ENCODE data around the gene PIK3AP1. TPM values are rescaled to one million over a fixed set of nuclear protein-coding genes. Genes with fewer than 3 reads are reported as not detected.

PIK3AP1 gene
- polyA plus RNA-seq, 1 of the 3 experiments (the other 2 are of a cell fraction) = 0.07 TPM

GRCh38 chr10:96600337-96600736, 120.0 kb downstream of the PIK3AP1 start:
- H3K9ac ChIP-seq = no peak overlapping the region
- CTCF ChIA-PET = interaction anchor here (1.8 kb wide), 1 partner anchor 40 kb away, joined by 7 read pairs; no protein-coding TSS in a partner anchor

GRCh38 chr10:96598846-96599245, 121.5 kb downstream of the PIK3AP1 start:
- no peaks in the 10 kb centered on the region for H3K9me2 ChIP-seq
- no peaks in the 10 kb centered on the region for H3F3A ChIP-seq (replicated peaks; ENCODE audit: insufficient read depth)
- DNase-seq = no peak
- no peaks in the 10 kb centered on the region for H4K20me1 ChIP-seq (ENCODE audit: insufficient read depth)
- ChIA-PET CTCF (no interaction called here), POLR2A (no interaction called here)
- 32% methylated on average over 4 of the region's 4 CpGs for WGBS (ENCODE audit: low lambda C conversion rate)
- TF ChIP-seq EP300 (IDR thresholded peaks at IDR 0.05; ENCODE audit: borderline replicate concordance in 1 of 2, low read depth in 1 of 2, low read length in 1 of 2) (no peak), FOSL2 (IDR thresholded peaks at IDR 0.05; ENCODE audit: borderline replicate concordance, low read depth) (no peak)
- H3K4me2 ChIP-seq = no peak overlapping the region
- H3K9ac ChIP-seq = no peak overlapping the region
- no peak overlapping the region for H3K27ac ChIP-seq (ENCODE audit: low read depth in 2 of 2, low read length in 1 of 2)
- H2AFZ ChIP-seq (ENCODE audit: low read depth) = no peak overlapping the region
- no peaks in the 10 kb centered on the region for H3K4me1 ChIP-seq (ENCODE audit: control insufficient read depth in 1 of 2, insufficient read depth in 2 of 2, low read depth in 1 of 2, low read length in 1 of 2)
- no peak overlapping the region for H3K4me3 ChIP-seq (ENCODE audit: low read depth in 2 of 2, low read length in 1 of 2)
- H3K36me3 ChIP-seq (replicated peaks in 1 of 2; ENCODE audit: control insufficient read depth in 1 of 2, insufficient read depth in 2 of 2, low read length in 1 of 2) = no peaks in the 10 kb centered on the region
- H3K9me3 ChIP-seq = no peaks in the 10 kb centered on the region
- H3K79me2 ChIP-seq (ENCODE audit: insufficient read depth) = no peaks in the 10 kb centered on the region
- peaks cover 8% of the 10 kb centered on the region; the same call in 1 of the 2 replicates for H3K27me3 ChIP-seq (ENCODE audit: insufficient read depth)

More at GRCh38 chr10:96600337-96600736, 120.0 kb downstream of the PIK3AP1 start:
- whole genome bisulfite sequencing (ENCODE audit: low lambda C conversion rate) = 82% methylated on average over 4 of the region's 4 CpGs
- no peaks in the 10 kb centered on the region for H3K36me3 ChIP-seq (replicated peaks in 1 of 2; ENCODE audit: control insufficient read depth in 1 of 2, insufficient read depth in 2 of 2, low read length in 1 of 2)
- DNase-seq = no peak
- H3K4me1 ChIP-seq (ENCODE audit: control insufficient read depth in 1 of 2, insufficient read depth in 2 of 2, low read depth in 1 of 2, low read length in 1 of 2) = no peaks in the 10 kb centered on the region
- H3K4me3 ChIP-seq (ENCODE audit: low read depth in 2 of 2, low read length in 1 of 2) = no peak overlapping the region
- H3K9me2 ChIP-seq = no peaks in the 10 kb centered on the region
- no peaks in the 10 kb centered on the region for H3K79me2 ChIP-seq (ENCODE audit: insufficient read depth)
- no peaks in the 10 kb centered on the region for H3K9me3 ChIP-seq
- no peaks in the 10 kb centered on the region for H3F3A ChIP-seq (replicated peaks; ENCODE audit: insufficient read depth)
- no peak overlapping the region for H3K27ac ChIP-seq (ENCODE audit: low read depth in 2 of 2, low read length in 1 of 2)
- no peaks in the 10 kb centered on the region for H4K20me1 ChIP-seq (ENCODE audit: insufficient read depth)
- H3K4me2 ChIP-seq = no peak overlapping the region
- TF ChIP-seq ELF1 (IDR thresholded peaks at IDR 0.05) = no peak
- H3K27me3 ChIP-seq (ENCODE audit: insufficient read depth) = peaks cover 8% of the 10 kb centered on the region; the same call in 1 of the 2 replicates
- POLR2A ChIA-PET = no interaction called here
- no peak overlapping the region for H2AFZ ChIP-seq (ENCODE audit: low read depth)

- Histone ChIP-seq H3K4me3 (ENCODE audit: low read depth in 2 of 2, low read length in 1 of 2) (no peak overlapping the region), H4K20me1 (ENCODE audit: insufficient read depth) (no peaks in the 10 kb centered on the region), H3K27me3 (ENCODE audit: insufficient read depth) (peaks cover 8% of the 10 kb centered on the region; the same call in 1 of the 2 replicates), H3K27ac (ENCODE audit: low read depth in 2 of 2, low read length in 1 of 2) (no peak overlapping the region), H3F3A (replicated peaks; ENCODE audit: insufficient read depth) (no peaks in the 10 kb centered on the region), H3K9ac (no peak overlapping the region), H3K9me3 (no peaks in the 10 kb centered on the region), H3K4me2 (no peak overlapping the region), H3K4me1 (ENCODE audit: control insufficient read depth in 1 of 2, insufficient read depth in 2 of 2, low read depth in 1 of 2, low read length in 1 of 2) (no peaks in the 10 kb centered on the region), H3K36me3 (replicated peaks in 1 of 2; ENCODE audit: control insufficient read depth in 1 of 2, insufficient read depth in 2 of 2, low read length in 1 of 2) (no peaks in the 10 kb centered on the region), H3K9me2 (no peaks in the 10 kb centered on the region), H2AFZ (ENCODE audit: low read depth) (no peak overlapping the region), H3K79me2 (ENCODE audit: insufficient read depth) (no peaks in the 10 kb centered on the region)
- ChIA-PET POLR2A (no interaction called here), CTCF (interaction anchor here (0.9 to 1.2 kb wide), 2 partner anchors 13 to 262 kb away, joined by 3 read pairs; no protein-coding TSS in a partner anchor)
- no peak for DNase-seq
- TF ChIP-seq USF1 (IDR thresholded peaks at IDR 0.05; ENCODE audit: borderline replicate concordance, low read depth) = no peak
- no peak for TF ChIP-seq GABPA (IDR thresholded peaks at IDR 0.05; ENCODE audit: low read depth)
- no peak for TF ChIP-seq YY1 (IDR thresholded peaks at IDR 0.05; ENCODE audit: low read depth)
- no peak for TF ChIP-seq ZBTB33 (IDR thresholded peaks at IDR 0.05; ENCODE audit: borderline replicate concordance, low read depth)
- no peak for TF ChIP-seq FOXM1 (IDR thresholded peaks at IDR 0.05; ENCODE audit: low read depth)
- no peak for TF ChIP-seq RAD21 (IDR thresholded peaks at IDR 0.05; ENCODE audit: low read length)
- no peak for TF ChIP-seq MEF2A (IDR thresholded peaks at IDR 0.05; ENCODE audit: borderline replicate concordance, low read depth)
- no peak for TF ChIP-seq TCF12 (IDR thresholded peaks at IDR 0.05)
- TF ChIP-seq SIN3A (IDR thresholded peaks at IDR 0.05; ENCODE audit: borderline replicate concordance, low read depth, low read length) = no peak
- TF ChIP-seq JUND (IDR thresholded peaks at IDR 0.05) = no peak
- TF ChIP-seq MAX (IDR thresholded peaks at IDR 0.05; ENCODE audit: low read depth) = no peak
- 24% methylated on average over 1 of the region's 1 CpG for WGBS (ENCODE audit: low lambda C conversion rate)
These were observed 123.6 kb downstream of the PIK3AP1 start for GRCh38 chr10:96596422-96597407.
